GM12891 (cell line): Measurements from ENCODE around the gene ZFP2.

Experiments used
- PAX5 ChIP-seq: IDR thresholded peaks from 2 replicates; pipeline ENCODE4 v1.6.1; 2011; ENCODE audit warnings: low read length, moderate library complexity, mild to moderate bottlenecking; ENCODE audit not compliant: insufficient read depth, severe bottlenecking
- POLR2A ChIP-seq: IDR thresholded peaks from 2 replicates; pipeline ENCODE4 v1.6.1; 2011; ENCODE audit warnings: low read depth, low read length, control low read depth
- POLR2AphosphoS5 ChIP-seq: IDR thresholded peaks from 2 replicates; pipeline ENCODE4 v1.6.1; 2011; ENCODE audit warnings: low read depth, low read length, control low read depth
- SPI1 ChIP-seq: IDR thresholded peaks from 2 replicates; pipeline ENCODE4 v1.6.1; 2011; ENCODE audit warnings: low read depth, low read length, control low read depth
- TAF1 ChIP-seq: IDR thresholded peaks from 2 replicates; pipeline ENCODE4 v1.6.1; 2011; ENCODE audit warnings: low read depth, low read length, control low read depth

- no peak for TF ChIP-seq PAX5
- no peak for TF ChIP-seq POLR2A
- no peak for TF ChIP-seq TAF1
- no peak for TF ChIP-seq POLR2AphosphoS5
- no peak for TF ChIP-seq SPI1
Observed at GRCh38 chr5:178849316-178849715, 46.4 kb upstream of the ZFP2 start.
